ENCODE data around the gene LCORL. TPM values are rescaled to one million over a fixed set of nuclear protein-coding genes. Genes with fewer than 3 reads are reported as not detected.

The LCORL gene
- total RNA-seq, 1 experiment from 2014 or later = 13.8 TPM

DNA sequence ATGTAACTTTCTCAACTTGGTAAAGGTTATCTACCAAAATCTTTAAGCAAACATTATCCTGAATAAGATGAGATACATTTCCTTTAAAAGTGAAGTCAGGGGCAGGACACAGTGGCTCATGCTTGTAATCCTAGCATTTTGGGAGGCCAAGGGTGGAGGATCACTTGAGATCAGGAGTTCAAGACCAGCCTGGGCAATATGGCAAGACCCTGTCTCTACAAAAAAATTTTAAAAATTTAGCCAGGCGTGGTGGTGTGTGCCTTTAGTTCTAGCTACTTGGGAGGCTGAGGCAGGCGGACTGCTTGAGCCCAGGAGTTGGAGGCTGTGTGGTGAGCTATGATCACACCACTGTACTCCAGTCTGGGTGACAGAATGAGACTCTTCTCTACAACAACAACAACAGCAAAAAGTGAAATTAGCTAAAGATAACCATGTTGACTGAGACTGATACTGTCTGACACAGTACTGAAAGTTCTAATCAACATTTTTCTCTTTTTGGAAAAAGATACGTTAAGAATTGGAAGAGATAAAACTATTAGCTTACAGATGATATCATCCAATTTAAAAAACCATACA lies 215.9 kb downstream of the LCORL start:
- no TSS peak for BruUV-seq (replicated peaks)
- ChIA-PET CTCF (no interaction called here), POLR2A (ENCODE audit: unreplicated experiment) (no interaction called here)
- no peak for TF ChIP-seq EZH2 (IDR thresholded peaks at IDR 0.05; ENCODE audit: low read depth)
- TF ChIP-seq, protein P1, sequence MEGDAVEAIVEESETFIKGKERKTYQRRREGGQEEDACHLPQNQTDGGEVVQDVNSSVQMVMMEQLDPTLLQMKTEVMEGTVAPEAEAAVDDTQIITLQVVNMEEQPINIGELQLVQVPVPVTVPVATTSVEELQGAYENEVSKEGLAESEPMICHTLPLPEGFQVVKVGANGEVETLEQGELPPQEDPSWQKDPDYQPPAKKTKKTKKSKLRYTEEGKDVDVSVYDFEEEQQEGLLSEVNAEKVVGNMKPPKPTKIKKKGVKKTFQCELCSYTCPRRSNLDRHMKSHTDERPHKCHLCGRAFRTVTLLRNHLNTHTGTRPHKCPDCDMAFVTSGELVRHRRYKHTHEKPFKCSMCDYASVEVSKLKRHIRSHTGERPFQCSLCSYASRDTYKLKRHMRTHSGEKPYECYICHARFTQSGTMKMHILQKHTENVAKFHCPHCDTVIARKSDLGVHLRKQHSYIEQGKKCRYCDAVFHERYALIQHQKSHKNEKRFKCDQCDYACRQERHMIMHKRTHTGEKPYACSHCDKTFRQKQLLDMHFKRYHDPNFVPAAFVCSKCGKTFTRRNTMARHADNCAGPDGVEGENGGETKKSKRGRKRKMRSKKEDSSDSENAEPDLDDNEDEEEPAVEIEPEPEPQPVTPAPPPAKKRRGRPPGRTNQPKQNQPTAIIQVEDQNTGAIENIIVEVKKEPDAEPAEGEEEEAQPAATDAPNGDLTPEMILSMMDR (conservative IDR thresholded peaks at IDR 0.05) = no peak
- H3F3A ChIP-seq (ENCODE audit: insufficient read depth, low read depth) = no peaks in the 10 kb centered on the region
- H2AFZ ChIP-seq = no peak overlapping the region
- H3K4me2 ChIP-seq = no peak overlapping the region
- peaks cover 31% of the 10 kb centered on the region for H4K20me1 ChIP-seq (ENCODE audit: insufficient read depth)
- H3K27me3 ChIP-seq (ENCODE audit: insufficient read depth, low read depth) = no peaks in the 10 kb centered on the region
- H3K27ac ChIP-seq = no peak overlapping the region
- no peak overlapping the region for H3K4me3 ChIP-seq
- DNase-seq = no peak
- intact Hi-C loops (cut with micrococcal nuclease; ENCODE audit: unreplicated experiment) = loop anchor here (5.0 kb wide), 1 partner anchor 293 kb away; the partner anchor contains the start of gene QDPR
- H3K79me2 ChIP-seq (ENCODE audit: low read depth) = peaks cover 60% of the 10 kb centered on the region
- no peaks in the 10 kb centered on the region for H3K9me3 ChIP-seq (ENCODE audit: insufficient read depth, low read depth)
- peaks cover 21% of the 10 kb centered on the region for H3K4me1 ChIP-seq (replicated peaks; ENCODE audit: insufficient read depth)
- H3K9me2 ChIP-seq (ENCODE audit: insufficient read depth) = no peaks in the 10 kb centered on the region
- peaks cover 28% of the 10 kb centered on the region for H3K36me3 ChIP-seq (ENCODE audit: low read depth)

DNA sequence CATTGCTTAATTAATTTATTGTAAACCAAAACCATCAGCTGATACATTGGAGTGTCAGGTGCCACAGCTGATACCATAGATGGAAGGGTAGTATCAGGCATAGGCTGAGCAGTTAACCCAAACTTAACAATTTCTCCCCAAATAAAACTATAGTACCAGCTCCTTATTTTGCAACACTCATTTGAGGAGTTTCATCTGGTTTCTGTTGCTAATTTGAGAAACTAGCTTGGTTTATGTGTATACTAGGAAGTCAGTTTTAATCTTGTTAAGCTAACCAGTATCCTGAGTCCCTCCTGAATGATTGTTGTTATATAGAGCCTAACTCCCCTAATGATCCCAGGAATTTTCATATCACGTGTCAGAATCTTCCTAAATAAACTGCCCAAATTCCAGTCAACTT lies 223.7 kb downstream of the LCORL start:
- no peak for TF ChIP-seq EZH2 (IDR thresholded peaks at IDR 0.05; ENCODE audit: low read depth)
- TF ChIP-seq, protein P1 (conservative IDR thresholded peaks at IDR 0.05) = no peak
- BruUV-seq (replicated peaks) = no TSS peak
- Histone ChIP-seq H3K4me1 (replicated peaks; ENCODE audit: insufficient read depth) (0 out of 2 replicates have a peak, but pooled peaks cover 3% of the 10 kb centered on the region), H3K9me2 (ENCODE audit: insufficient read depth) (no peaks in the 10 kb centered on the region), H3K79me2 (ENCODE audit: low read depth) (no peaks in the 10 kb centered on the region), H3F3A (ENCODE audit: insufficient read depth, low read depth) (no peaks in the 10 kb centered on the region), H3K36me3 (ENCODE audit: low read depth) (no peaks in the 10 kb centered on the region), H3K27me3 (ENCODE audit: insufficient read depth, low read depth) (no peaks in the 10 kb centered on the region), H4K20me1 (ENCODE audit: insufficient read depth) (no peaks in the 10 kb centered on the region), H3K4me2 (no peak overlapping the region), H3K27ac (no peak overlapping the region), H3K4me3 (no peak overlapping the region), H2AFZ (no peak overlapping the region), H3K9me3 (ENCODE audit: insufficient read depth, low read depth) (no peaks in the 10 kb centered on the region)
- CTCF ChIA-PET = no interaction called here
- intact Hi-C loops (cut with micrococcal nuclease; ENCODE audit: unreplicated experiment) = no loop called here
- POLR2A ChIA-PET (ENCODE audit: unreplicated experiment) = no interaction called here
- DNase-seq = no peak

DNA sequence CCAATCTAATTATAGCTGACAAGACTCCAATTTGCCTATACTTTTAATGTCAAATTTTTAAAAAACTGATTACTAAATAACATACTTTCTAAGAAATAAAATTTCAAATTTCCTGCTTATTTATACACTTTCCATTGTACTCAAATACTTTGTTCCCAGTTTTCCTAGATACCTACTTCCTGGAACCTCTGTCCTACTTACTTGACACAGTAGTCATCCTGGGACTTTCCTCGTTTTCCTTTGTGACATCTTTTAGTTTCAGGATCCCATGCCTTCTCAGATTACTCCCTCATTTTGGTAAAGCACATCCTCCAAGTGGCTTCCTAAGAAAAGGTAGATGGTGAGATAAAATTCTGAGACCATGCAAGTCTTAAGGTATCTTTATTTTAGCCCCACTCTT lies 226.8 kb downstream of the LCORL start:
- H4K20me1 ChIP-seq (ENCODE audit: insufficient read depth) = no peaks in the 10 kb centered on the region
- ChIA-PET POLR2A (ENCODE audit: unreplicated experiment) (no interaction called here), CTCF (no interaction called here)
- no peaks in the 10 kb centered on the region for H3K36me3 ChIP-seq (ENCODE audit: low read depth)
- intact Hi-C loops (cut with micrococcal nuclease; ENCODE audit: unreplicated experiment) = no loop called here
- H2AFZ ChIP-seq = no peak overlapping the region
- TF ChIP-seq, protein P1 (conservative IDR thresholded peaks at IDR 0.05) = no peak
- TF ChIP-seq EZH2 (IDR thresholded peaks at IDR 0.05; ENCODE audit: low read depth) = no peak
- no TSS peak for BruUV-seq (replicated peaks)
- no peak overlapping the region for H3K4me3 ChIP-seq
- no peaks in the 10 kb centered on the region for H3K9me3 ChIP-seq (ENCODE audit: insufficient read depth, low read depth)
- no peaks in the 10 kb centered on the region for H3K9me2 ChIP-seq (ENCODE audit: insufficient read depth)
- H3K79me2 ChIP-seq (ENCODE audit: low read depth) = no peaks in the 10 kb centered on the region
- H3F3A ChIP-seq (ENCODE audit: insufficient read depth, low read depth) = no peaks in the 10 kb centered on the region
- DNase-seq = no peak
- H3K27ac ChIP-seq = no peak overlapping the region
- no peak overlapping the region for H3K4me2 ChIP-seq
- no peaks in the 10 kb centered on the region for H3K27me3 ChIP-seq (ENCODE audit: insufficient read depth, low read depth)
- H3K4me1 ChIP-seq (replicated peaks; ENCODE audit: insufficient read depth) = 0 out of 2 replicates have a peak, but pooled peaks cover 3% of the 10 kb centered on the region

Other genes with a start within 250 kb of the LCORL start
- not detected in 2 replicates for gene FAM184B, start 240.1 kb downstream of the LCORL start, total RNA-seq (2021)
- gene DCAF16, start 211.0 kb downstream of the LCORL start, total RNA-seq (2021) = 53.2 and 54.2 TPM in 2 replicates
- 36.8 and 53.7 TPM in 2 replicates for gene NCAPG, start 210.8 kb downstream of the LCORL start, total RNA-seq (2021)

Measured in PC-9 (cell line).